Fibroblast of peridontal ligament (primary cell): Measurements from ENCODE around the gene ZNF155.
"Not testable (repeated sequence)": the region's sequence is repeated elsewhere in the genome, so short reads cannot be mapped to it uniquely, and the experiment has no call there.

ENCODE experiments used
- DNase-seq: peaks from one replicate; pipeline ENCODE4 v3.0.0-alpha.2; 2010; ENCODE audit errors: extremely low read depth

The ZNF155 gene

GRCh38 chr19:43983912-43984686, at the start of gene ZNF155:
Gene ZNF155, plus strand, starts transcription at chr19:43984188. Its CDS starts 4,356 bp downstream, at chr19:43988544.
- peak; percentile 97 for DNase-seq

GRCh38 chr19:43934985-43935708, 48.8 kb upstream of the ZNF155 start, which contains the start of gene ZNF45:
Gene ZNF45, minus strand, starts transcription at chr19:43935282. Its CDS starts 13,097 bp downstream, at chr19:43922185.
- peak; percentile 86 for DNase-seq

GRCh38 chr19:43936188-43936587, 47.8 kb upstream of the ZNF155 start:
- DNase-seq: no peak

GRCh38 chr19:43939557-43940260, 44.3 kb upstream of the ZNF155 start:
- no peak for DNase-seq

GRCh38 chr19:43940719-43941118, 43.3 kb upstream of the ZNF155 start:
- DNase-seq: no peak

- DNase-seq: no peak
Measured at GRCh38 chr19:43941209-43941608, 42.8 kb upstream of the ZNF155 start.

- not testable (repeated sequence) for DNase-seq
Measured at GRCh38 chr19:43947412-43947811, 36.6 kb upstream of the ZNF155 start.

GRCh38 chr19:43949803-43950202, 34.2 kb upstream of the ZNF155 start:
- DNase-seq: not testable (repeated sequence)

- DNase-seq: peak; percentile 99
Measured at GRCh38 chr19:43950834-43951645, 32.9 kb upstream of the ZNF155 start, which contains the start of gene ZNF221. Gene ZNF221, plus strand, starts transcription at chr19:43951228. Its CDS starts 11,499 bp downstream, at chr19:43962727.

- DNase-seq: no peak
Measured at GRCh38 chr19:43956827-43957226, 27.2 kb upstream of the ZNF155 start.

GRCh38 chr19:43957891-43958290, 26.1 kb upstream of the ZNF155 start:
- peak; percentile 99 for DNase-seq

- DNase-seq: no peak
Measured at GRCh38 chr19:43960411-43960810, 23.6 kb upstream of the ZNF155 start.

- DNase-seq: peak; percentile 8
Measured at GRCh38 chr19:43966079-43966694, 17.8 kb upstream of the ZNF155 start.

GRCh38 chr19:43976732-43977131, 7.3 kb upstream of the ZNF155 start:
- no peak for DNase-seq

- no peak for DNase-seq
Measured at GRCh38 chr19:43983544-43983911, 460 bp upstream of the ZNF155 start.

- no peak for DNase-seq
Measured at GRCh38 chr19:43984687-43985000, 656 bp downstream of the ZNF155 start.

GRCh38 chr19:43997631-43998290, 13.8 kb downstream of the ZNF155 start:
- DNase-seq: peak; percentile 18

GRCh38 chr19:44002212-44002565, 18.2 kb downstream of the ZNF155 start:
- peak; percentile 20 for DNase-seq

GRCh38 chr19:44002566-44003460, 18.8 kb downstream of the ZNF155 start, which contains the start of gene ZNF230:
Gene ZNF230, plus strand, starts transcription at chr19:44002957. Its CDS starts 4,122 bp downstream, at chr19:44007079.
- DNase-seq: peak; percentile 96
